Measurements from ENCODE around the gene SLC45A3. TPM values are rescaled to one million over a fixed set of nuclear protein-coding genes. Genes with fewer than 3 reads are reported as not detected.

Gene SLC45A3
- total RNA-seq, 1 experiment from 2014 or later = 12.3 TPM

GRCh38 chr1:205676597-205676996, 3.7 kb downstream of the SLC45A3 start:
- H3K4me1 ChIP-seq (ENCODE audit: control insufficient read depth in 1 of 2, insufficient read depth in 2 of 2, low read length in 2 of 2) = peaks cover 32 to 46% of the 10 kb centered on the region in 2 experiments
- no peak overlapping the region for H3K4me3 ChIP-seq (replicated peaks in 1 of 2; ENCODE audit: low read depth in 1 of 2, low read length in 2 of 2)
- no peak overlapping the region for H2AFZ ChIP-seq (ENCODE audit: low read depth, low read length, poor library complexity, severe bottlenecking)
- no TSS peak for BruUV-seq (replicated peaks)
- DNase-seq (ENCODE audit: low read depth, low spot score) = no peak
- no peaks in the 10 kb centered on the region for H4K20me1 ChIP-seq (ENCODE audit: insufficient read depth)
- no peak overlapping the region for H3K9ac ChIP-seq (ENCODE audit: low read length)
- POLR2A ChIA-PET = no interaction called here
- ATAC-seq = no peak
- H3K9me2 ChIP-seq (ENCODE audit: insufficient read depth) = no peaks in the 10 kb centered on the region
- H3K27ac ChIP-seq (ENCODE audit: low read depth, low read length) = no peak overlapping the region
- CTCF ChIA-PET = interaction anchor here (1.7 to 1.8 kb wide), 2 partner anchors 11 to 17 kb away, joined by 4 to 8 read pairs; no protein-coding TSS in a partner anchor
- H3K36me3 ChIP-seq (ENCODE audit: control insufficient read depth in 1 of 2, insufficient read depth in 2 of 2, low read length in 2 of 2) = no peaks in the 10 kb centered on the region
- H3K9me3 ChIP-seq (ENCODE audit: control insufficient read depth in 1 of 2, insufficient read depth in 1 of 2, low read depth in 1 of 2, low read length in 2 of 2) = no peaks in the 10 kb centered on the region
- TF ChIP-seq SRF (IDR thresholded peaks at IDR 0.05; ENCODE audit: low read depth) (no peak), RAD21 (IDR thresholded peaks at IDR 0.05; ENCODE audit: low read depth) (no peak), POLR2AphosphoS5 (IDR thresholded peaks at IDR 0.05; ENCODE audit: low read depth, low read length) (no peak), SIN3A (IDR thresholded peaks at IDR 0.05; ENCODE audit: low read depth) (no peak), ATF3 (IDR thresholded peaks at IDR 0.05) (no peak), FOSL1 (IDR thresholded peaks at IDR 0.05; ENCODE audit: low read depth) (no peak), TCF7L2 (IDR thresholded peaks at IDR 0.05; ENCODE audit: borderline replicate concordance, extremely low read depth, insufficient read depth, insufficient read length) (no peak)
- RAD21 ChIA-PET (ENCODE audit: low non-redundant PET in 1 of 2, low total read pairs in 2 of 2, uncharacterized antibody in 2 of 2, unreplicated experiment in 2 of 2) = no interaction called here
- intact Hi-C loops (cut with micrococcal nuclease) = no loop called here
- H3K27me3 ChIP-seq (ENCODE audit: insufficient read depth, low read length) = no peaks in the 10 kb centered on the region
- peaks cover 13% of the 10 kb centered on the region; the same call in 1 of the 2 replicates for H3K79me2 ChIP-seq (ENCODE audit: insufficient read depth, low read length)
- no peak overlapping the region for H3K4me2 ChIP-seq (ENCODE audit: low read length)

GRCh38 chr1:205676002-205676401, 4.3 kb downstream of the SLC45A3 start:
- Histone ChIP-seq H3K27ac (ENCODE audit: low read depth, low read length) (no peak overlapping the region), H3K36me3 (ENCODE audit: control insufficient read depth in 1 of 2, insufficient read depth in 2 of 2, low read length in 2 of 2) (no peaks in the 10 kb centered on the region), H3K4me1 (ENCODE audit: control insufficient read depth in 1 of 2, insufficient read depth in 2 of 2, low read length in 2 of 2) (peaks cover 36 to 46% of the 10 kb centered on the region in 2 experiments), H3K79me2 (ENCODE audit: insufficient read depth, low read length) (peaks cover 16% of the 10 kb centered on the region; the same call in 1 of the 2 replicates), H3K9me2 (ENCODE audit: insufficient read depth) (no peaks in the 10 kb centered on the region), H3K9ac (ENCODE audit: low read length) (no peak overlapping the region), H4K20me1 (ENCODE audit: insufficient read depth) (no peaks in the 10 kb centered on the region), H3K9me3 (ENCODE audit: control insufficient read depth in 1 of 2, insufficient read depth in 1 of 2, low read depth in 1 of 2, low read length in 2 of 2) (no peaks in the 10 kb centered on the region), H3K4me3 (replicated peaks in 1 of 2; ENCODE audit: low read depth in 1 of 2, low read length in 2 of 2) (no peak overlapping the region), H3K27me3 (ENCODE audit: insufficient read depth, low read length) (no peaks in the 10 kb centered on the region), H2AFZ (ENCODE audit: low read depth, low read length, poor library complexity, severe bottlenecking) (no peak overlapping the region), H3K4me2 (ENCODE audit: low read length) (no peak overlapping the region)
- TF ChIP-seq ATF3 (IDR thresholded peaks at IDR 0.05) = no peak
- no peak for TF ChIP-seq CTCF (IDR thresholded peaks at IDR 0.05 in 2 of 3, conservative IDR thresholded peaks at IDR 0.05 in 1 of 3; ENCODE audit: borderline replicate concordance in 1 of 3, insufficient read depth in 1 of 3, low read depth in 2 of 3, low read length in 2 of 3)
- TF ChIP-seq SRF (IDR thresholded peaks at IDR 0.05; ENCODE audit: low read depth) = no peak
- TF ChIP-seq POLR2AphosphoS5 (IDR thresholded peaks at IDR 0.05; ENCODE audit: low read depth, low read length) = no peak
- TF ChIP-seq CBX3 (IDR thresholded peaks at IDR 0.05; ENCODE audit: low read depth) = no peak
- no peak for TF ChIP-seq SIN3A (IDR thresholded peaks at IDR 0.05; ENCODE audit: low read depth)
- no peak for TF ChIP-seq RAD21 (IDR thresholded peaks at IDR 0.05; ENCODE audit: low read depth)
- CTCF ChIA-PET = interaction anchor here (4.0 kb wide), 1 partner anchor 17 kb away, joined by 13 read pairs; no protein-coding TSS in a partner anchor
- no TSS peak for BruUV-seq (replicated peaks)
- POLR2A ChIA-PET = no interaction called here
- no peak for DNase-seq (ENCODE audit: low read depth, low spot score)
- no peak for ATAC-seq
- RAD21 ChIA-PET (ENCODE audit: low non-redundant PET in 1 of 2, low total read pairs in 2 of 2, uncharacterized antibody in 2 of 2, unreplicated experiment in 2 of 2) = no interaction called here
- intact Hi-C loops (cut with micrococcal nuclease) = no loop called here
